Activated T-cell treated with anti-CD3 and anti-CD28 coated beads, Interleukin-2, amount 50 U/mL, for 24 hours (primary cell): ENCODE data around the gene HOXD1.

Source experiments
- DNase-seq: peaks from one replicate; pipeline ENCODE4 v3.0.0-alpha.2; 2020
- H3K27ac Mint-ChIP-seq: 2 replicates; pipeline ENCODE4 v1.8.0; 2020; ENCODE audit warnings: mild to moderate bottlenecking, mixed read lengths
- H3K27me3 Mint-ChIP-seq: 2 replicates; pipeline ENCODE4 v1.8.0; 2020; ENCODE audit warnings: mixed read lengths
- H3K36me3 Mint-ChIP-seq: 2 replicates; pipeline ENCODE4 v1.8.0; 2020; ENCODE audit warnings: low read depth, mixed read lengths
- H3K4me1 Mint-ChIP-seq: 2 replicates; pipeline ENCODE4 v1.8.0; 2020; ENCODE audit warnings: low read depth, mixed read lengths
- H3K4me3 Mint-ChIP-seq: 2 replicates; pipeline ENCODE4 v1.8.0; 2020; ENCODE audit warnings: mild to moderate bottlenecking, moderate library complexity, mixed read lengths
- H3K9me3 Mint-ChIP-seq: 2 replicates; pipeline ENCODE4 v1.8.0; 2020; ENCODE audit warnings: mixed read lengths

HOXD1 gene

GRCh38 chr2:176206682-176207081 lies 18.2 kb downstream of the HOXD1 start:
- Mint-ChIP-seq H3K4me1 (no peaks in the 10 kb centered on the region), H3K27ac (no peak overlapping the region), H3K27me3 (peaks cover 55% of the 10 kb centered on the region), H3K9me3 (peaks cover 4% of the 10 kb centered on the region), H3K36me3 (no peaks in the 10 kb centered on the region), H3K4me3 (no peak overlapping the region)
- DNase-seq = no peak

GRCh38 chr2:176211110-176211509 lies 22.6 kb downstream of the HOXD1 start:
- peaks cover 30% of the 10 kb centered on the region for H3K27me3 Mint-ChIP-seq
- no peak overlapping the region for H3K4me3 Mint-ChIP-seq
- H3K4me1 Mint-ChIP-seq = no peaks in the 10 kb centered on the region
- H3K9me3 Mint-ChIP-seq = no peaks in the 10 kb centered on the region
- H3K36me3 Mint-ChIP-seq = no peaks in the 10 kb centered on the region
- H3K27ac Mint-ChIP-seq = no peak overlapping the region
- no peak for DNase-seq

GRCh38 chr2:176212276-176212675 lies 23.8 kb downstream of the HOXD1 start:
- Mint-ChIP-seq H3K27ac (no peak overlapping the region), H3K36me3 (no peaks in the 10 kb centered on the region), H3K4me1 (no peaks in the 10 kb centered on the region), H3K4me3 (no peak overlapping the region), H3K9me3 (no peaks in the 10 kb centered on the region), H3K27me3 (peaks cover 29% of the 10 kb centered on the region)
- no peak for DNase-seq

- DNase-seq = no peak
- Mint-ChIP-seq H3K27ac (no peak overlapping the region), H3K4me1 (no peaks in the 10 kb centered on the region), H3K36me3 (no peaks in the 10 kb centered on the region), H3K27me3 (peaks cover 25% of the 10 kb centered on the region), H3K4me3 (no peak overlapping the region), H3K9me3 (no peaks in the 10 kb centered on the region)
Measured at GRCh38 chr2:176213406-176213805, 24.9 kb downstream of the HOXD1 start.

GRCh38 chr2:176227874-176228273 lies 39.4 kb downstream of the HOXD1 start:
- Mint-ChIP-seq H3K27ac (no peak overlapping the region), H3K36me3 (no peaks in the 10 kb centered on the region), H3K4me1 (no peaks in the 10 kb centered on the region), H3K9me3 (no peaks in the 10 kb centered on the region), H3K4me3 (no peak overlapping the region), H3K27me3 (peaks cover 70% of the 10 kb centered on the region)
- DNase-seq = no peak

GRCh38 chr2:176234156-176234555 lies 45.7 kb downstream of the HOXD1 start:
- Mint-ChIP-seq H3K36me3 (no peaks in the 10 kb centered on the region), H3K9me3 (no peaks in the 10 kb centered on the region), H3K4me1 (no peaks in the 10 kb centered on the region), H3K4me3 (no peak overlapping the region), H3K27ac (no peak overlapping the region), H3K27me3 (peaks cover 56% of the 10 kb centered on the region)
- no peak for DNase-seq

- H3K4me3 Mint-ChIP-seq = no peak overlapping the region
- H3K36me3 Mint-ChIP-seq = no peaks in the 10 kb centered on the region
- peaks cover 54% of the 10 kb centered on the region for H3K27me3 Mint-ChIP-seq
- DNase-seq = no peak
- no peak overlapping the region for H3K27ac Mint-ChIP-seq
- no peaks in the 10 kb centered on the region for H3K9me3 Mint-ChIP-seq
- no peaks in the 10 kb centered on the region for H3K4me1 Mint-ChIP-seq
Measured at GRCh38 chr2:176234940-176235339, 46.5 kb downstream of the HOXD1 start.

- Mint-ChIP-seq H3K36me3 (no peaks in the 10 kb centered on the region), H3K4me1 (no peaks in the 10 kb centered on the region), H3K9me3 (no peaks in the 10 kb centered on the region), H3K4me3 (no peak overlapping the region), H3K27me3 (peaks cover 53% of the 10 kb centered on the region), H3K27ac (no peak overlapping the region)
- DNase-seq = no peak
Measured at GRCh38 chr2:176237456-176237855, 49.0 kb downstream of the HOXD1 start.

GRCh38 chr2:176239031-176239430 lies 50.6 kb downstream of the HOXD1 start:
- DNase-seq = no peak
- no peaks in the 10 kb centered on the region for H3K36me3 Mint-ChIP-seq

GRCh38 chr2:176240301-176240700 lies 51.8 kb downstream of the HOXD1 start:
- H3K9me3 Mint-ChIP-seq = no peaks in the 10 kb centered on the region
- H3K27ac Mint-ChIP-seq = no peak overlapping the region
- peaks cover 47% of the 10 kb centered on the region for H3K27me3 Mint-ChIP-seq
- no peak overlapping the region for H3K4me3 Mint-ChIP-seq
- H3K4me1 Mint-ChIP-seq = no peaks in the 10 kb centered on the region
- no peaks in the 10 kb centered on the region for H3K36me3 Mint-ChIP-seq
- DNase-seq = no peak

More at GRCh38 chr2:176239031-176239430, 50.6 kb downstream of the HOXD1 start:
- no peak overlapping the region for H3K4me3 Mint-ChIP-seq
- H3K9me3 Mint-ChIP-seq = no peaks in the 10 kb centered on the region
- H3K27me3 Mint-ChIP-seq = peaks cover 51% of the 10 kb centered on the region
- no peaks in the 10 kb centered on the region for H3K4me1 Mint-ChIP-seq
- no peak overlapping the region for H3K27ac Mint-ChIP-seq
